Ovary (tissue), 9 donors: ENCODE measurements around the gene ANP32B. TPM values are rescaled to one million over a fixed set of nuclear protein-coding genes. Genes with fewer than 3 reads are reported as not detected.

Experiments used
- DNase-seq, 5 donors: peaks; one replicate each; pipeline ENCODE4 v3.0.0-alpha.2; 2019 to 2020
- H3K27ac ChIP-seq, 2 donors: fragments of 200-600 bp; one replicate each; pipeline versions ENCODE4 v1.5.1 to v1.8.0; 2019 to 2022
- H3K27me3 ChIP-seq: fragments of 200-600 bp; one replicate; pipeline ENCODE4 v1.8.0; 2022
- H3K36me3 ChIP-seq: fragments of 200-600 bp; sonication (generic); one replicate; pipeline ENCODE4 v1.5.1; 2019
- H3K4me1 ChIP-seq: one replicate; pipeline ENCODE4 v1.8.1; 2013; ENCODE audit warnings: mild to moderate bottlenecking, moderate library complexity; ENCODE audit not compliant: insufficient read depth
- H3K4me3 ChIP-seq: fragments of 200-600 bp; sonication (generic); one replicate; pipeline ENCODE4 v1.5.1; 2017
- H3K9me3 ChIP-seq, 2 donors: fragments of 200-600 bp in 1 of 2; sonication (generic) in 1 of 2; one replicate each; pipeline versions ENCODE4 v1.5.1 to v1.8.1; 2013 to 2019; ENCODE audit warnings: mild to moderate bottlenecking in 1 of 2, moderate library complexity in 1 of 2
- EP300 ChIP-seq: sonication (generic); formaldehyde crosslinking; IDR thresholded peaks from one replicate; pipeline ENCODE4 v1.6.1; 2017; ENCODE audit warnings: antibody characterized with exemption
- POLR2A ChIP-seq: fragments of 450-650 bp; IDR thresholded peaks from one replicate; pipeline ENCODE4 v1.6.1; 2017; ENCODE audit warnings: antibody characterized with exemption, mild to moderate bottlenecking, moderate library complexity
- WGBS, 3 donors: extraction: QIAGEN DNeasy Blood & Tissue Kit in 1 of 3; methylation state at CpG; one replicate each; pipeline versions ENCODE4 v1.1.5 to v1.1.7; 2013 to 2017; 5-methylcytosine and 5-hydroxymethylcytosine counted together
- intact Hi-C, 4 donors: fragments of 100-400 bp; cut with DNase I; formaldehyde crosslinking; loops; one replicate each; pipeline versions ENCODE4 v1.11.0 to v1.15.1; 2022 to 2023
- polyA plus RNA-seq, 2 donors: library from polyadenylated mRNA; stranded (reverse); fragments of 200-250 nt in 1 of 2; fragments of 350-450 nt in 1 of 2; fragmentation: Illumina TruSeq in 1 of 2; extraction: RNeasy Lipid Tissue Mini Kit (QIAGEN cat#74804) in 1 of 2; gene quantifications; one replicate each; pipeline ENCODE4 v1.2.3, GENCODE V29; 2013 to 2014
- total RNA-seq, 7 donors: library from RNA; depleted of rRNA in 2 of 7; stranded (reverse); fragments of >200 nt in 2 of 7; fragmentation: NEBNext Ultra II Directional in 3 of 7; extraction: Animal tissue kit (Norgen Biotek cat#: 25700) in 3 of 7; gene quantifications; one replicate each; pipeline versions ENCODE4 v1.1.0 to v1.2.4, GENCODE V29; 2016 to 2023
- TF ChIP-seq, protein P1 (sequence below), 3 donors: fragments of 450-650 bp in 2 of 3; fragments of 200-600 bp in 1 of 3; IDR thresholded peaks; one replicate each; pipeline versions ENCODE4 v1.5.1 to v1.8.0; 2016 to 2022; ENCODE audit warnings: antibody characterized with exemption in 3 of 3, mild to moderate bottlenecking in 1 of 3
- donor health status: DM: no; HTN: no; CAD: no; lungs with moderate emphysema.
- donor health status: DM: no; HTN: no; CAD: no.
- donor health status: Bipolar disorder and iron deficiency.
- donor health status: DM: yes; HTN: yes; CAD: no.
- donor health status: DM: no; HTN: no; CAD: no.
- donor health status: DM: yes; HTN: yes; CAD: no.

ANP32B gene
- total and polyA plus RNA-seq, 9 donors: 41.4 to 302 (median 153) TPM

DNA sequence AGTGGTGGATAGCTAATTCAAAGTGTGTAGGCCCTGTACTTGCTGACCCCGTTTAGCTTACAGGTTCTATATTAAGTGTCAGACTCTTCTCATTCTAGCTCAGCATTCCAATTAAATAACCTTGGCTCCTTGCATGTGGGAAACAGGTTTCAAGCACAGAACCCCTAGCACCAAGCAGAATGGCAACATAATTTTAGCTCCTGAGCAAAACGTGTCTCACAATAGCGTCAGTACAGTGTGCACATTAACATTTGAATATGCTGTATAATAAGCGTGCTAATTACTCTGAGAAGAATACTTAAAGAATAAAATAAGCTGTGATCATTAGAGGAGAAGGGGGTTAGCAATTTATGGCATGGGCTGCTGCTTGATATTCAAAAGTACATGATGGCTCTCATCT is 21.0 kb upstream of the ANP32B start:
- no peaks in the 10 kb centered on the region for H3K4me1 ChIP-seq
- no peaks in the 10 kb centered on the region for H3K27me3 ChIP-seq
- 67 to 77% (median 68%) methylated on average over 4 of the region's 4 CpGs for whole genome bisulfite sequencing, 3 donors
- H3K9me3 ChIP-seq: no peaks in the 10 kb centered on the region
- H3K36me3 ChIP-seq: no peaks in the 10 kb centered on the region
- no peak for DNase-seq
- H3K4me3 ChIP-seq: no peak overlapping the region
- intact Hi-C loops: no loop called here
- TF ChIP-seq POLR2A (no peak), EP300 (no peak)
- TF ChIP-seq, protein P1, sequence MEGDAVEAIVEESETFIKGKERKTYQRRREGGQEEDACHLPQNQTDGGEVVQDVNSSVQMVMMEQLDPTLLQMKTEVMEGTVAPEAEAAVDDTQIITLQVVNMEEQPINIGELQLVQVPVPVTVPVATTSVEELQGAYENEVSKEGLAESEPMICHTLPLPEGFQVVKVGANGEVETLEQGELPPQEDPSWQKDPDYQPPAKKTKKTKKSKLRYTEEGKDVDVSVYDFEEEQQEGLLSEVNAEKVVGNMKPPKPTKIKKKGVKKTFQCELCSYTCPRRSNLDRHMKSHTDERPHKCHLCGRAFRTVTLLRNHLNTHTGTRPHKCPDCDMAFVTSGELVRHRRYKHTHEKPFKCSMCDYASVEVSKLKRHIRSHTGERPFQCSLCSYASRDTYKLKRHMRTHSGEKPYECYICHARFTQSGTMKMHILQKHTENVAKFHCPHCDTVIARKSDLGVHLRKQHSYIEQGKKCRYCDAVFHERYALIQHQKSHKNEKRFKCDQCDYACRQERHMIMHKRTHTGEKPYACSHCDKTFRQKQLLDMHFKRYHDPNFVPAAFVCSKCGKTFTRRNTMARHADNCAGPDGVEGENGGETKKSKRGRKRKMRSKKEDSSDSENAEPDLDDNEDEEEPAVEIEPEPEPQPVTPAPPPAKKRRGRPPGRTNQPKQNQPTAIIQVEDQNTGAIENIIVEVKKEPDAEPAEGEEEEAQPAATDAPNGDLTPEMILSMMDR (IDR thresholded peaks at IDR 0.05): no peak
- H3K27ac ChIP-seq: no peak overlapping the region

DNA sequence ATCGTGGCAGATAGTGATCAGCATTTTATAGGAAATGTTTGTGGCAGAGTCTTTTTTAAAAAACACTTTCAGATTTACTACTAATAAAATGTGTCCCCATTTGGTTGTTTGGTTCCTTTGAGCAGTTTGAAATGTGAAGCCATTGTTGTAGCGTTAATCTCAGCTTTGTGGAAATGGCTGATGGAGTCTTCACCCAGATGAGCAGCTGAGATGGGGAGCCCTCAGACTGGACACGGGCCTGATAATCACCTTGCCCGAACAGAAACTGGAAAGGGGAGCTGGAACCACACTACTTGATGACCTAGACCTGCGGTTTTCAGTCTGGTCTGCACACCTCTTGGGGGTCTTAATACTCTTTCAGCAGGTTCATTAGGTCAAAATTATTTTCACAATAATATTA is 20.6 kb upstream of the ANP32B start:
- Histone ChIP-seq H3K9me3 (no peaks in the 10 kb centered on the region), H3K4me3 (no peak overlapping the region), H3K27ac (no peak overlapping the region), H3K36me3 (no peaks in the 10 kb centered on the region), H3K4me1 (no peaks in the 10 kb centered on the region), H3K27me3 (no peaks in the 10 kb centered on the region)
- intact Hi-C loops: no loop called here
- WGBS, 3 donors: 78 to 84% (median 83%) methylated on average over 5 of the region's 5 CpGs
- no peak for TF ChIP-seq POLR2A
- no peak for TF ChIP-seq EP300
- TF ChIP-seq, protein P1 (IDR thresholded peaks at IDR 0.05): no peak
- no peak for DNase-seq

DNA sequence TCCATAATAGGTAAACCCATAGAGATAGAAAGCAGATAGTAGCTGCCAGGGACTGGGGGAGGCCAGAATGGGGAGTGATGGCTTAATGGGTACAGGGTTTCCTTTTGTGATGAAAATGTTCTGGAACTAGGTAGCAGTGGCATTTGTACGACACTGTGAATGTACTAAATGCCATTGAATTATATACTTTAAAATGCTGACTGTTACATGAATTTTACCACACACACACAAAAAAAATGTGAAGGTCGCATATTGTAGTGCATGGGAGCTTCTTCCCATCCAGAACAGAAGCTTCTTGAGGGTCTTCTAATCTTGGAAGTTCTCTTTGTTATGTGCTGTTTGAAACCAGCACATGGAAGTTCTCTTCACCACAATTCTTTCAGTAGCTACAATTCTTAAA is 19.9 kb upstream of the ANP32B start:
- no peaks in the 10 kb centered on the region for H3K36me3 ChIP-seq
- 61 to 71% (median 69%) methylated on average over 2 of the region's 2 CpGs for WGBS, 3 donors
- H3K27ac ChIP-seq: no peak overlapping the region
- intact Hi-C loops: no loop called here
- H3K27me3 ChIP-seq: no peaks in the 10 kb centered on the region
- TF ChIP-seq EP300: no peak
- TF ChIP-seq POLR2A: no peak
- TF ChIP-seq, protein P1 (IDR thresholded peaks at IDR 0.05): no peak
- no peak for DNase-seq
- H3K9me3 ChIP-seq: no peaks in the 10 kb centered on the region
- H3K4me1 ChIP-seq: no peaks in the 10 kb centered on the region
- H3K4me3 ChIP-seq: no peak overlapping the region

DNA sequence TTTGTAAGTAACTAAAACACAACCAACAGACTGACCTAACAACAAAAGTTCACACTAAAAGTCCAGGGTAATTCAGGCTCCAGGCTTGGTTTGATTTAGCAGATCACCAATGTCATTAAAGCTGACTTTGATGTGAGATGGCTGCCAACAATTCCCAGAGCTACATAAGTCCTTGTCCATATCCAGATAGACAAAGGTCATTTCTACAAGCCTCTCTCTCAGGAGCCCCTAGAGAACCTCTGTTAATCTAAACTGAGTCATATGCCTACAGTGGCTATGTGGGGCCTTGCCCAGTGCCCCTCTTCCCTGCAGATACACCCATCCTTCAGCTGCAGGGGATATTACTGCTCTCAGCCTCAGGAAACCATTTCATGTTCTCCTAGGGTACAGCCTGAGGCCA is 18.2 kb upstream of the ANP32B start:
- Histone ChIP-seq H3K4me1 (no peaks in the 10 kb centered on the region), H3K4me3 (no peak overlapping the region), H3K36me3 (no peaks in the 10 kb centered on the region), H3K27ac (no peak overlapping the region), H3K27me3 (no peaks in the 10 kb centered on the region), H3K9me3 (no peaks in the 10 kb centered on the region)
- DNase-seq: no peak
- TF ChIP-seq EP300: no peak
- TF ChIP-seq, protein P1 (IDR thresholded peaks at IDR 0.05): no peak
- no peak for TF ChIP-seq POLR2A
- intact Hi-C loops: no loop called here

DNA sequence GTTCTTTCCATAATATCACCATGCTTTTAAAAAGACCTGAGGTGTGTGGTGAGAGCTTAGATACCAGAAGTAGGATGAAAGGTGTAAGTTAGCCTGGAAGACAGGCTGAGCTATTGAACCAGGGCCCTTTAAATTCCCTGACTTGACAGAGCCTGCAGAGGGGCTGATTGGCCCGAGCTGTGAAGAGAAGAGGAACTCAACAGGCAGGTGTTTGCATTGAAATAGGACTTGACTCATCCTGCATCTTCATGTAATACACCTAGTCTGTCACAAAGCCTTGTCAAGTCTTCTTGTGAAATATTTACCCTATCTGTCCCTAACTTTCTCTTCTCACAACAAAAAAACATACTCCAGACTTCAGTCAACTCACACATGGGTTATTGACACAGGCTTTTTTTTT is 16.6 kb upstream of the ANP32B start:
- DNase-seq: no peak
- Histone ChIP-seq H3K4me3 (no peak overlapping the region), H3K9me3 (no peaks in the 10 kb centered on the region), H3K4me1 (no peaks in the 10 kb centered on the region), H3K27me3 (no peaks in the 10 kb centered on the region), H3K36me3 (no peaks in the 10 kb centered on the region), H3K27ac (no peak overlapping the region)
- 4 to 14% (median 9%) methylated on average over 1 of the region's 1 CpG for WGBS, 3 donors
- TF ChIP-seq POLR2A (no peak), EP300 (no peak)
- TF ChIP-seq, protein P1 (IDR thresholded peaks at IDR 0.05): no peak
- intact Hi-C loops: no loop called here
